WERI-Rb-1 (cell line): ENCODE results near the gene ANKRD40CL.
A peak's percentile ranks its signal among the peaks of the same experiment; 100 is the strongest.

Source experiments
- DNase-seq: peaks from one replicate; pipeline ENCODE4 v3.0.0-alpha.2; 2020
- H3K27ac ChIP-seq: fragments of 250-450 bp; sonication (Bioruptor Pico); 2 replicates; pipeline ENCODE4 v1.5.1; 2020; ENCODE audit warnings: mild to moderate bottlenecking, moderate library complexity
- H3K27me3 ChIP-seq: fragments of 250-450 bp; sonication (Bioruptor Pico); 2 replicates; pipeline ENCODE4 v1.5.1; 2021; ENCODE audit warnings: mild to moderate bottlenecking, low read depth, moderate library complexity; ENCODE audit not compliant: insufficient read depth, severe bottlenecking
- H3K36me3 ChIP-seq: fragments of 250-450 bp; sonication (Bioruptor Pico); 2 replicates; pipeline ENCODE4 v1.5.1; 2020; ENCODE audit warnings: mild to moderate bottlenecking, moderate library complexity
- H3K4me3 ChIP-seq: 2 replicates; pipeline ENCODE4 v1.5.1; 2011; ENCODE audit warnings: low read depth, mild to moderate bottlenecking, control low read depth, low read length
- H3K9me3 ChIP-seq: fragments of 250-450 bp; sonication (Bioruptor Pico); 2 replicates; pipeline ENCODE4 v1.5.1; 2021; ENCODE audit warnings: mild to moderate bottlenecking, moderate library complexity; ENCODE audit not compliant: severe bottlenecking
- CTCF ChIP-seq: IDR thresholded peaks from 2 replicates; pipeline ENCODE4 v1.5.1; 2011; ENCODE audit warnings: low read depth, mild to moderate bottlenecking, control low read depth, inconsistent platforms, low read length

ANKRD40CL gene, protein sequence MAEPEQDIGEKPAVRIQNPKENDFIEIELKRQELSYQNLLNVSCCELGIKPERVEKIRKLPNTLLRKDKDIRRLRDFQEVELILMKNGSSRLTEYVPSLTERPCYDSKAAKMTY

DNA sequence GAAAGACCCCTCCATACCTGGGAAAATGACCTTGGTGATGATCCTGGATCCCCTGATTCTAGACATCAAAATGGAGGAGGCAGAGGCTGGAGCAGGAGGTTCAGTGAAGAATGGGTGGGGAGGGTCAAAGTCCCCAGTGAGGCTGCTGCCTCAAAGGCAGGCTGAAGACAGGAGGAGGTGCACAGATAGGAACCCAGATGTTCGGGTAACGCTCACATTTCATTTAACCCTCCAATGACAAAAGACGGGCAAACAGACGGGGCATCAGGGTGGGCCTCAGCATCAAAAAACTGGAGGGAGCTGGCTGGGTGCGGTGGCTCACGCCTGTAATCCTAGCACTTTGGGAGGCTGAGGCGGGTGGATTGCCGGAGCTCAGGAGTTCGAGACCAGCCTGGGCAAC lies at the start of gene ANKRD40CL:
TSS of gene ANKRD40CL (minus strand) at position 73 of the 400 bp plus-strand sequence. CDS start 605 bp downstream, outside the sequence.
- no peak for DNase-seq
- Histone ChIP-seq H3K36me3 (no peaks in the 10 kb centered on the region), H3K27me3 (no peaks in the 10 kb centered on the region), H3K9me3 (no peaks in the 10 kb centered on the region), H3K4me3 (no peak within 1 kb of the TSS), H3K27ac (no peak within 1 kb of the TSS)
- TF ChIP-seq CTCF, result no peak

DNA sequence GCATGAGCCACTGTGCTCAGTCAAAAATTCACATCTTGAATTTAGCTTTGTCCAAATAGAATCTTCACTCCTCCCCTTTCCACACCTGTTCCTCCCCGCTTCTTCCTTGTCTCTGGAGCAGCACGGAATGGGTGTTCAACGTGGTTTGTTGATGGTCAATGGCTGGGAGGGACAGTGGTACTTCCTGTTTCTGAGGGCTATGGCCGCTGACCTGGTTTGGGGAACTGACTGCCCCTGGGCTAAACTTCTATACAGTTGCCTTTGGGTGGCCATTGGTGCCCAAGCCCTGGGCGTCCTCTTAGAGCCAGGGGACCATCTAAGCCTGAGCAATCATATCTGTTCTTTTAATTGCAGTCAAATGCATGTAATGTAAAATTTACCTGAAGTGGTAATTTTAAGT lies 49.0 kb upstream of the ANKRD40CL start:
- no peak overlapping the region for H3K27ac ChIP-seq
- no peak overlapping the region for H3K4me3 ChIP-seq
- DNase-seq, result no peak
- H3K9me3 ChIP-seq, result peaks cover 6% of the 10 kb centered on the region
- H3K36me3 ChIP-seq, result no peaks in the 10 kb centered on the region
- H3K27me3 ChIP-seq, result no peaks in the 10 kb centered on the region
- no peak for TF ChIP-seq CTCF

GRCh38 chr17:50815400-50815799 lies 48.1 kb upstream of the ANKRD40CL start:
- Histone ChIP-seq H3K4me3 (no peak overlapping the region), H3K9me3 (peaks cover 6% of the 10 kb centered on the region), H3K27me3 (no peaks in the 10 kb centered on the region), H3K27ac (no peak overlapping the region), H3K36me3 (no peaks in the 10 kb centered on the region)
- no peak for DNase-seq
- TF ChIP-seq CTCF, result no peak

DNA sequence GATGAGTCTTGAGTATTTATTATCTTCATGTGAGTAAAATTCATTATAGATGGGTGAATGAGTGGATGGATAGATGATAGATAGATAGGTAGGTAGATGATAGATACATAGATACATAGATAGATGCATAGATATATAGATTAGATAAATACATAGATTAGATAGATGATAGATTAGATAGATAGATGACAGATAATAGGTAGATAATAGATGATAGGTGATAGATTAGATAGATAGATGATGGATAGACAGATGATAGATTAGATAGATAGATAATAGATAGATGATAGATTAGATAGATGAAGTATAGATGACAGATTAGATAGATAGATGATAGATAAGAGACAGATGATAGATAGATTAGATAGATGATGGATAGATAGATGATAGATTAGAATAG lies 46.3 kb upstream of the ANKRD40CL start:
- Histone ChIP-seq H3K4me3 (no peak overlapping the region), H3K27me3 (no peaks in the 10 kb centered on the region), H3K9me3 (peaks cover 6% of the 10 kb centered on the region), H3K27ac (no peak overlapping the region), H3K36me3 (no peaks in the 10 kb centered on the region)
- no peak for DNase-seq
- no peak for TF ChIP-seq CTCF

DNA sequence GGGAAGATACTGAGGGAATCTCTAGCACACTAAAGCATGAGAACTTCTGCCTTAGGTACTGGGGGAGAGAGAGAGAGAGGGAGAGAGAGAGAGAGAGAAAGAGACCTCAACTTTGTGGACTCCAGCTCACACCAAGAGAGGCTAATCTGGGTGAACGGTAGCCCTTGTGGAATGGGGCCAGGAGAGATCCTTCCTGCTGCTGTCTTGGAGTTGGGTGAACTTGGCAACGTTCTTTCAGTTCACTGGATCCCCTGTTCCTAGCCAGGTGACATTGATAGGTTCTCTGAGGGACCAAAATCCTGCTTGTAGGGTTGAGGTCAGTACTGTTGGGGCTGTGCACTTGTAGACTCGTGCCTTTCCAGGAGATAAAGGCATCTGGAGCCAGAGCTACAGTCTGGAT lies 41.6 kb upstream of the ANKRD40CL start:
- peak overlapping the region; percentile 4; the same call in 1 of the 2 replicates for H3K27ac ChIP-seq
- no peaks in the 10 kb centered on the region for H3K27me3 ChIP-seq
- no peaks in the 10 kb centered on the region for H3K9me3 ChIP-seq
- no peak overlapping the region for H3K4me3 ChIP-seq
- H3K36me3 ChIP-seq, result no peaks in the 10 kb centered on the region
- no peak for DNase-seq
- TF ChIP-seq CTCF, result no peak

DNA sequence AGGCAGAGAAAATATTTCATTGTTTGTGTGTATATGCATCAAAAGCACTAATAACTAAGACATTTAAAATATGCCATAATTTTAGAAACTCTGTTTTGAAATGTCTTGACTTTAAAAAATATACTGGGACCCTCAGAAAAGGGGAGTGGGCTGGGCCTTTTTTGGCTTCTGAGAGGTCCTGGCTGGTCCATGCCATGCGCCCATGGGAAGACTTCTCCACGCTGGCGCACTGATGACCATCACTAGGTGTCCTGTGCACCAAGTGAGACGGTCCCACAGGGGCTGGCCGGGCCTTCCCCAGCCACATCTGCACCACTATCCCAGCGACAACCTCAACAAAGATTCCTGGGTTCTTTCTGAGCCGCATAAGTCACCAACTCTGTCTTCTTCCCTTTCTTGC lies 41.1 kb upstream of the ANKRD40CL start:
- no peak for DNase-seq
- Histone ChIP-seq H3K4me3 (no peak overlapping the region), H3K27me3 (no peaks in the 10 kb centered on the region), H3K36me3 (no peaks in the 10 kb centered on the region), H3K9me3 (no peaks in the 10 kb centered on the region), H3K27ac (no peak overlapping the region)
- TF ChIP-seq CTCF, result no peak
